SH-SY5Y (cell line): Measurements from ENCODE around the gene SYCN.

Experiments used
- GATA2 ChIP-seq: IDR thresholded peaks from 2 replicates; pipeline ENCODE4 v1.6.1; 2011; ENCODE audit warnings: mild to moderate bottlenecking, low read depth, low read length
- GATA3 ChIP-seq: IDR thresholded peaks from 2 replicates; pipeline ENCODE4 v1.6.1; 2011; ENCODE audit warnings: low read depth, mild to moderate bottlenecking, low read length, moderate library complexity

The SYCN gene

DNA sequence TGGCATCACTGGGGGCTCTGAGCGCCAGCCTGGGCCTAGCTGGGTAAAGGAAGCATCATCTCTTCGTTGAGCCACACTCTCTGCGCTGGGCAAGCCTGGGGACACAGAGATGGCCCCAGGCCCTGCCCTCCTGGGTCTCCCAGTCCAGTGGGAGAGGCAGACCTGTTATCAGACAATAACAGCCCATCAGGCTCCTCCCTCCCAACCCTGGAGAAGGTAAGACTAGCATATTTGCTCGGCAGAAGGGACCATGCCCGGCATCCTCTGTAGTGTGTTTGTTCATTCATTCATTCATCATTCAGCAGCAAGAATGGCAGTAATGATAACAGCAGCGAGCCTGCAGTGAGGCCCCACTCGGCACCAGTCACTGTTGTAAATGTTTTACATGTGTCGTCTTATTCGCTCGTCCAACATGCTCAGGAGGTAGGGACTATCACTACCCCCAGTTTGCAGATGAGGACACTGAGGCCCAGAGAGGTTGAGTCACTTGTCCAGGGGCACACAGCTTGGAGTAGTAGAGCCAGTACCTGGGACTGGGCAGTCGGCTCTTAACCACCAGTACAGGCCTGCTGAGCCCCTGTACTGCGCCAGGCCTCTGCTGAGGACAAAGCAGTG lies 45.3 kb downstream of the SYCN start:
- no peak for TF ChIP-seq GATA3
- TF ChIP-seq GATA2: no peak

GRCh38 chr19:39157997-39158389 lies 46.1 kb downstream of the SYCN start:
- TF ChIP-seq GATA2: no peak
- TF ChIP-seq GATA3: no peak

- no peak for TF ChIP-seq GATA2
- no peak for TF ChIP-seq GATA3
Observed at GRCh38 chr19:39157275-39157996, 46.6 kb downstream of the SYCN start.

DNA sequence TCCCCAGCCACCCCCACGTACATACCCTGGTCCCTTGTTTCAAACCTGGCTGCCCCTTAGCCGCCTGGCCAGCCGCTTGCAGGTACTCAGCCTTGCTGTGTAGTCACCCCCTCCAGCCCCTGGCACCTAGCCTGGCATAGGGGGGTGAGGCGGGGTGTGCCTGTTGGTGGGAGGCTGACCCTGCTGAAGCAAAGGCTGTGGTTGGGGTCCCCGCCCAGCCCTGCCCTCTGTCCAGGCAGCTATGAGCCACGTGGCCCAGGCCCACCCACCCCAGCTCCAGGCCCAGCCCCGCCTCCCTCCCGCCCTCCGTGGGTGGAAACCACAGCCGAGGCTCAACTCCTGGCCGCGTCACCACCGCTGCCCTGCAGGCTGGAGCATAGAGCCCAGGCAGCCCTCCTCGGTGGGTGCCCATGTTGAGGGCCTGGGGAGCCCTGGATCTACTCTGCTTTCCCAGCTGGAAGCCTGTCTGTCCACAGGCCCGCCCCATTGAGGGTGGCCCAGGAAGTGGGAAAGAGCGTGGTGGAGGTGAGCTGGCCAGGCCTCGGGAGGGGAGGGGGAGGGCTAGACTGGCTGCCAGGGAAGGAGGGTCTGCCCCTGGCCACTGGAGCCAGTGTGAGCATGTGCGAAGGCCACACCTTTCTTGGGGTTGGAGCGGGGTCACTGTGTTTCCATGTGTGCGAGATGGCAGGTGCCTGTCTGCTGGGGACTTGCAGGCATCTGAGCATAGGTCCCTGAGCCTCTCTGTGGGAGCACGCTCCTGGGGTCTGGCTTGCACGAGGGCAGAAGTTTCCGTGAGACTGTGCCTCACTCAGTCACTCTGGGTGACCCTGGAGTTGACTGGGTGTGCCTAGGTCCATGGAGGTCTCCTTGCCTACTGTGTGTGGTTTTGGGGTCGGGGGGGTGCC lies 47.5 kb downstream of the SYCN start:
- TF ChIP-seq GATA2 (no peak), GATA3 (no peak)

GRCh38 chr19:39155741-39156140 lies 48.3 kb downstream of the SYCN start:
- TF ChIP-seq GATA2 (no peak), GATA3 (no peak)

DNA sequence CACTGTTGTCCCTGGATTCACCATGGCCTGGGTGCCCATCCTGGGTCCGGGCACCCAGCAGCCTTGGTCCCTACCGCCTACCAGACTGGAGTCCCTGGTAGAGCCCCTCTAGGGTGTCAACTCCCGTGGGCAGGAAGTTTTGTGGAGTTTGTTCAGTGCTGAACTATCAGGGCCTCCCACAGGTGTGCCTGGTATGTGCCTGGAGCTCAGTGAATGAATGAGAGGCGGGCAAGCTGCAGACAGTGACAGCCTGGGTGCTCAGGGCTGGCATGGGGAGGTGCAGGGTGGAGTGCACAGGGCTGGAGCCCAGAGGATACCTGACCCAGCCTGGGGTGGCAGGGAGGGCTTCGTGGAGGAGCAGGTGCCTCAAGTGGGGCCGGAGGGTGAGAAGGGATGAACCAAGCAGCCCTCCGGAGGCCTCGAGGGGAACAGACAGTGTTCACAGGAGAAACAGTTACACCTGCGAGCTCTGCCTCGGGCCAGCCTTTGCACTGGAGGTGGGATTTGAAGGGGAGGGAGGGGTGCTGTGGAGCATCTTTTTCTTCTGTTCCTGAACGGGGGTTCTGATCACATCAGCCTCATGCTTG lies 48.9 kb downstream of the SYCN start:
- TF ChIP-seq GATA2 (no peak), GATA3 (no peak)

GRCh38 chr19:39154629-39155100 lies 49.4 kb downstream of the SYCN start:
- no peak for TF ChIP-seq GATA3
- TF ChIP-seq GATA2: peak; percentile 66

DNA sequence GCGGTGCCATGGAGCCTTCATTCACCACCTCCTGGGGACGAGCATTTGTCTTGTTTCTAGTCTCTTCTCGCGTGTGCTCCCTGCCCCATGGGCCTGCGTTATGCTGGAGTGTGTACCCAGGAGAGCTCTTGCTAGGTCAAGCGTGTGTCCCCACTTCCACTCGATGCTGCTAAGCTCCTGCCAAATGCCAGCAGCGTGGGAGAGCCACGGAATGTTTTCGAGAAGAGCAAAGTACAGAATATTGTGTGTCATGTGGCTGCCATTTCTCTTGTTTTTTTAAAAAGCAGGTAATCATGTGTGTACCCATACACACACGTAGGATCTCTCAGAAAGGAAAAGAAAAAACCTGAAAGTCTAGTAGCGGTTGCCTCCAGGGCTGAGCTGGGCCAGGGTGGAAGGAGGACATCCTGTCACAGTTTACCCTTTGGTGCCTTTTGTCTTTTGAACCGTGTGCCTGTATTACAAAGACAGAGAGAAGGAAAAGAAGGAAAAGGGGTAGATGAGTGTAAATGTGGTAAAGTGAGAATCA lies 49.9 kb downstream of the SYCN start:
- TF ChIP-seq GATA3 (no peak), GATA2 (no peak)
